Sigmoid colon (tissue), 7 donors: Measurements from ENCODE around the gene CYB5R3. TPM values are rescaled to one million over a fixed set of nuclear protein-coding genes. Genes with fewer than 3 reads are reported as not detected.
"Not testable (repeated sequence)": the region's sequence is repeated elsewhere in the genome, so short reads cannot be mapped to it uniquely, and the experiment has no call there.

Source experiments
- DNase-seq: peaks from one replicate; pipeline ENCODE4 v3.0.0-alpha.2; 2019
- H3K27ac ChIP-seq, 4 donors: fragments of 200-600 bp; sonication (generic); one replicate each; pipeline ENCODE4 v1.5.1; 2016 to 2019; ENCODE audit warnings: mild to moderate bottlenecking in 1 of 4
- H3K27me3 ChIP-seq, 3 donors: fragments of 200-600 bp; sonication (generic); one replicate each; pipeline ENCODE4 v1.5.1; 2019; ENCODE audit warnings: mild to moderate bottlenecking in 1 of 3
- H3K36me3 ChIP-seq, 4 donors: fragments of 200-600 bp; sonication (generic); one replicate each; pipeline ENCODE4 v1.5.1; 2016 to 2019
- H3K4me1 ChIP-seq, 4 donors: fragments of 200-600 bp; sonication (generic); one replicate each; pipeline ENCODE4 v1.5.1; 2017 to 2019
- H3K4me3 ChIP-seq, 4 donors: fragments of 200-600 bp; sonication (generic); one replicate each; pipeline ENCODE4 v1.5.1; 2017 to 2019; ENCODE audit warnings: mild to moderate bottlenecking in 2 of 4, moderate library complexity in 1 of 4
- H3K9me3 ChIP-seq, 4 donors: fragments of 200-600 bp in 3 of 4; sonication (generic) in 3 of 4; one replicate each; pipeline versions ENCODE4 v1.5.1 to v1.6.1; 2013 to 2019
- CTCF ChIP-seq, 4 experiments: fragments of 450-650 bp in 3 of 4; fragments of 200-600 bp in 1 of 4; IDR thresholded peaks; one replicate each; pipeline ENCODE4 v1.5.1; 2016 to 2019; ENCODE audit warnings: antibody characterized with exemption in 4 of 4, mild to moderate bottlenecking in 3 of 4, moderate library complexity in 2 of 4
- EP300 ChIP-seq, 4 donors: sonication (generic); formaldehyde crosslinking; IDR thresholded peaks; one replicate each; pipeline ENCODE4 v1.6.1; 2017; ENCODE audit warnings: antibody characterized with exemption in 4 of 4
- POLR2A ChIP-seq, 2 donors: fragments of 450-650 bp; IDR thresholded peaks; one replicate each; pipeline ENCODE4 v1.6.1; 2016; ENCODE audit warnings: antibody characterized with exemption in 2 of 2, mild to moderate bottlenecking in 2 of 2, moderate library complexity in 2 of 2
- POLR2AphosphoS5 ChIP-seq, 4 donors: sonication (generic); formaldehyde crosslinking; IDR thresholded peaks; one replicate each; pipeline ENCODE4 v1.6.1; 2017; ENCODE audit warnings: antibody characterized with exemption in 4 of 4
- WGBS, 2 donors: extraction: QIAGEN DNeasy Blood & Tissue Kit; methylation state at CpG; one replicate each; pipeline ENCODE4 v1.1.7; 2013; 5-methylcytosine and 5-hydroxymethylcytosine counted together
- intact Hi-C: fragments of 100-400 bp; cut with DNase I; formaldehyde crosslinking; loops from one replicate; pipeline ENCODE4 v1.15.1; 2023
- polyA plus RNA-seq, 3 donors: library from polyadenylated mRNA; stranded (reverse); fragments of 200-250 nt; gene quantifications; one replicate each; pipeline ENCODE4 v1.2.3, GENCODE V29; 2013
- total RNA-seq, 4 donors: library from RNA; depleted of rRNA; stranded (reverse); fragments of >200 nt; gene quantifications; one replicate each; pipeline ENCODE4 v1.1.0, GENCODE V29; 2016
- donor health status: healthy with polysubstance abuse.
- donor health status: Bipolar disorder and iron deficiency.
- donor health status: healthy.

Gene CYB5R3
- total and polyA plus RNA-seq, 7 donors = 44.9 to 158 (median 78.7) TPM

GRCh38 chr22:42670046-42670445 is 20.9 kb upstream of the CYB5R3 start:
- no peaks in the 10 kb centered on the region for H3K9me3 ChIP-seq
- no peaks in the 10 kb centered on the region for H3K27me3 ChIP-seq
- H3K36me3 ChIP-seq = no peaks in the 10 kb centered on the region
- H3K27ac ChIP-seq = no peak overlapping the region
- 84 to 88% methylated on average over 4 of the region's 4 CpGs for WGBS, 2 donors
- no peak for DNase-seq
- no peak for TF ChIP-seq POLR2A (IDR thresholded peaks at IDR 0.05)
- TF ChIP-seq POLR2AphosphoS5 (IDR thresholded peaks at IDR 0.05) = no peak
- no peak for TF ChIP-seq CTCF (IDR thresholded peaks at IDR 0.05)
- TF ChIP-seq EP300 (IDR thresholded peaks at IDR 0.05) = no peak
- peaks cover 0 to 26% (median 17%) of the 10 kb centered on the region in 4 donors for H3K4me1 ChIP-seq
- intact Hi-C loops = no loop called here
- no peak overlapping the region for H3K4me3 ChIP-seq

GRCh38 chr22:42666393-42666792 is 17.2 kb upstream of the CYB5R3 start:
- H3K27ac ChIP-seq, intact Hi-C loops, H3K4me3 ChIP-seq, H3K27me3 ChIP-seq, H3K9me3 ChIP-seq, DNase-seq, H3K36me3 ChIP-seq: not testable (repeated sequence)
- peaks cover 0 to 26% (median 16%) of the 10 kb centered on the region in 4 donors for H3K4me1 ChIP-seq
- WGBS, 2 donors = 82 to 88% methylated on average over 3 of the region's 3 CpGs

DNA sequence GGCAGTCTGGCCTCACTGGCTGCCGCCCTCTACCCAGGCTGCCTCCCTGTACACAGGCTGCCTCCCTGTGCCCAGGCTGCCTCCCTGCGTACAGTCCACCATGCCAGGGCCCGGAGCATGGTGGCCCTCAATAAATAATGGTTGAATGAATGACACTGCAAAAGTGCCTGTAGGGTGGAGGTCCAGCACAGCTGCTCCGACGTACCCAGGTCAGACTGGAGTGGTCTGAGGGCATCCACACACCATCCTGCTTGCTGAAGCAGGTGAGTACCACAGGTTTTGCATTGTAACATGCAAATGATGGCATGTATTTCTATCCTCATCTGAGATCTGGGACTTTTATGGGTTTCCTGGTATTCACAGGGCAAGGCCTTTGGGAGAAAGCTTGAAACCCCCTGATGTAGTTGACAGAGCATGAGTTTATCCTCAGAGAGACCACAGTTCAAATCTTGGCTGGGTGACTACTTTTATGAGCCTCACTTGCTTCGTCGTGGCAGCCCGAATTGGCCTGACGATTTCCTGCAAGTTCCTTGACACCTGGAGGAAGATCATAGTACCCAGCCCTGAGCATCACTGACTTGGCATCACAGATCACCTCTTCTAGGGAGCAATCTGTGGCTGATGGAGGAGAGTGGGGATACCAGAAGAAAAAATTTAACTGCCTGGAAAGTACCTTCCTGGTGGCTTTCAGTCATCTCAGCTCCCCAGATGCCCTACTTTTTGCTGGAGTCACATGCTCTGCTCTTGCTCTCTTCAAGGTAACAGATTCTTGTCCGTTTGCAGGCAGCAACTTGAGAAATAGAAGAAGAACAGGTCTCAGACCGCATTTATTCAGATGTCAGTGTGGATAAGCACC is 16.0 kb upstream of the CYB5R3 start:
- WGBS, 2 donors = 58% methylated on average over 11 of the region's 11 CpGs

GRCh38 chr22:42661985-42662831 is 13.0 kb upstream of the CYB5R3 start:
- TF ChIP-seq POLR2AphosphoS5 (IDR thresholded peaks at IDR 0.05) (peak in 1 of 4 donors; percentile 56), EP300 (IDR thresholded peaks at IDR 0.05) (no peak), CTCF (IDR thresholded peaks at IDR 0.05) (peak; percentile 42 to 81 (median 64)), POLR2A (IDR thresholded peaks at IDR 0.05) (no peak)
- H3K27ac ChIP-seq = peak overlapping the region; percentile 67 to 82 (median 71)
- H3K9me3 ChIP-seq = no peaks in the 10 kb centered on the region
- H3K36me3 ChIP-seq = no peaks in the 10 kb centered on the region
- peak; percentile 86 for DNase-seq
- whole genome bisulfite sequencing, 2 donors = 2 to 7% methylated on average over 68 of the region's 68 CpGs
- H3K4me3 ChIP-seq = peak overlapping the region; percentile 32 to 57 (median 53)
- intact Hi-C loops = loop anchor here (1.0 to 5.0 kb wide), 2 partner anchors 57 to 110 kb away; no protein-coding TSS in a partner anchor
- H3K4me1 ChIP-seq = peaks cover 0 to 27% (median 16%) of the 10 kb centered on the region in 4 donors
- H3K27me3 ChIP-seq = no peaks in the 10 kb centered on the region

More for the DNA sequence above, 16.0 kb upstream of the CYB5R3 start:
- Histone ChIP-seq H3K27ac (peak overlapping the region in 3 of 4 donors; percentile 3 to 52 (median 35)), H3K4me1 (peaks cover 0 to 27% (median 16%) of the 10 kb centered on the region in 4 donors), H3K9me3 (no peaks in the 10 kb centered on the region), H3K4me3 (no peak overlapping the region), H3K27me3 (no peaks in the 10 kb centered on the region), H3K36me3 (no peaks in the 10 kb centered on the region)
- TF ChIP-seq CTCF (IDR thresholded peaks at IDR 0.05) = no peak
- no peak for TF ChIP-seq POLR2A (IDR thresholded peaks at IDR 0.05)
- no peak for TF ChIP-seq POLR2AphosphoS5 (IDR thresholded peaks at IDR 0.05)
- TF ChIP-seq EP300 (IDR thresholded peaks at IDR 0.05) = no peak
- intact Hi-C loops = loop anchor here (5.0 kb wide), 1 partner anchor 107 kb away; no protein-coding TSS in a partner anchor
- DNase-seq = no peak

DNA sequence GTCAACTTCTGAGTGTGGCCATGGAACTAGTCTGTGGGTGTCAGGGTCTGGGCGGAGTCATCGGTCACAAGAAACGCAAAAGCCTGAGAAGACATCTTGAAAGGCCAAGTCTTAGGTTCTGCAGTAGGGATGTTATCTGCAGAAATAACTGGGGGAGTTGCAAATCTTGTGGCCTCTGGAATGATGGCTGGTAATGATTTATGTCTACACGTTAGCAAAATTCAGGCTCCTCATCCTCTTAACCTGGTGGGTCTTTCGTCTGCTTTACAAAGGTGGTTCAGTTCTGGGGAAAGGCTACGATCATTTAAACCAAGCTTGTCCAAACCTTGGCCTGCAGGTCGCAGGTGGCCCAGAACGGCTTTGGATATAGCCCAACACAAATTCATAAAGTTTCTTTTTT is 7.4 kb upstream of the CYB5R3 start:
- Histone ChIP-seq H3K27ac (no peak overlapping the region), H3K27me3 (no peaks in the 10 kb centered on the region), H3K36me3 (no peaks in the 10 kb centered on the region), H3K4me3 (no peak overlapping the region), H3K9me3 (no peaks in the 10 kb centered on the region), H3K4me1 (peaks cover 0 to 3% (median 1%) of the 10 kb centered on the region in 4 donors)
- WGBS, 2 donors = 87 to 94% methylated on average over 8 of the region's 8 CpGs
- no peak for DNase-seq
- TF ChIP-seq POLR2AphosphoS5 (IDR thresholded peaks at IDR 0.05) (no peak), CTCF (IDR thresholded peaks at IDR 0.05) (no peak), EP300 (IDR thresholded peaks at IDR 0.05) (no peak), POLR2A (IDR thresholded peaks at IDR 0.05) (no peak)
- intact Hi-C loops = no loop called here
